GM18508 (cell line): ENCODE data around the gene NAALADL2.
"Not testable (repeated sequence)": the region's sequence is repeated elsewhere in the genome, so short reads cannot be mapped to it uniquely, and the experiment has no call there.

ENCODE experiments used
- ATAC-seq: cut with Tn5 transposase; IDR thresholded peaks from one replicate; pipeline ENCODE4 v1.9.1; 2021; ENCODE audit warnings: moderate number of reproducible peaks; ENCODE audit not compliant: insufficient read depth, unreplicated experiment

NAALADL2 gene

GRCh38 chr3:175066617-175067415, 207.7 kb downstream of the NAALADL2 start:
- no peak for ATAC-seq

DNA sequence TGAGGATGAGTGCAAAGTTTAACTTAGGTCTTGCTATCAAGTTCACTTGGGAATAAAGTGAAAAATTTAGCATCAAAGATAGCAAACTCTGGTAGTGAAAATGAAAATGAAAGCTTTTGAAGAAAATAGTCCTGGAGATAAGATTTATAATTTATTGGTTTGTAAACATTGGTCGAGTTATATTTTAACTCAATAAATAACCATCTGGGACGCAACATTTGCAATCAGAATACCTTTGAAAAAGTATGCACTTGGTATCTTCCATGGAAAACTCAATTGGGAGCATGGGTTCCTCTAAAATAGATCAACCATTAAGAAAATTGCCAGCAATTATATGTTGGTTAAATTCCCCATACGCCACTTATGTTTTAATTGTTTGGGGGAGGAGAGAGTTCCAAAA, 209.5 kb downstream of the NAALADL2 start:
- no peak for ATAC-seq

- ATAC-seq = no peak
Observed at GRCh38 chr3:175070946-175071345, 211.8 kb downstream of the NAALADL2 start.

- no peak for ATAC-seq
Observed at GRCh38 chr3:175073219-175073905, 214.2 kb downstream of the NAALADL2 start.

DNA sequence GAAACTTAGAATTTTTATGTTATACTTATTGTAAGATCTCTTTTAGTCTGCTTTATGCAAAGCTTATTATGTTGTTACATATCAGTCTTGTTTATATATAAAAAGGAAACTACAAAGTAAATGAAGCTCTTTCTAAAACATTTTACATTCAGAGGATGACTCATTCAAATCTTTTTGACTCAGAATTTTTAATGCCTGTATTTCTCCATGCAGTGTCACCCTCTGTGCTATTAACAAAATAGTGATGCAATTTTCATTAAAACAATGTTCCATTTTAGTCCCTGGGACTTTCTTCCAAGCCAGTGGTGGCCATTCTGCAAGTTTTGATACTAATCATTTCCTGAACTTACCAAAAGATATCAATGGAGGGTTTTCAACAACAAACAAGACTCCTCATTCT, 216.1 kb downstream of the NAALADL2 start:
- no peak for ATAC-seq

DNA sequence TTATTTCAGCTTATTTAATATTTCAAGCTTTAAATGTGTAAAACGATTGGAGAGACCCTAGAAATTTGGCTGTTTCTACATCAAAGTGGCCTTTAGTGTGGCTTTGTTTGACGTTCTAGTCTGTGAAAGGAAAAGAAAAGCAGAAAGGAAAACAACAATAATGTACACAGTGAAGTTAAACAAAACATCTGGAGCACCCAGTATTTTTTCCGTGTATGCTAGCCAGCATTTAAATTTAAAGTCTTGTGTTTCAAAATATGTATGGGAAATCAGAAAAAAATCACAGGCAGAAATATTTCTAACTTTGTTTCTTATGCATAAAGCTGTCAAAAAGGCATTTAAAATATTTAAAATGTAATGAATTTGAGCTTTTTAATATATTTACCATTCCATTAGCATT, 218.1 kb downstream of the NAALADL2 start:
- ATAC-seq = no peak

- ATAC-seq = no peak
Observed at GRCh38 chr3:175082631-175083030, 223.5 kb downstream of the NAALADL2 start.

DNA sequence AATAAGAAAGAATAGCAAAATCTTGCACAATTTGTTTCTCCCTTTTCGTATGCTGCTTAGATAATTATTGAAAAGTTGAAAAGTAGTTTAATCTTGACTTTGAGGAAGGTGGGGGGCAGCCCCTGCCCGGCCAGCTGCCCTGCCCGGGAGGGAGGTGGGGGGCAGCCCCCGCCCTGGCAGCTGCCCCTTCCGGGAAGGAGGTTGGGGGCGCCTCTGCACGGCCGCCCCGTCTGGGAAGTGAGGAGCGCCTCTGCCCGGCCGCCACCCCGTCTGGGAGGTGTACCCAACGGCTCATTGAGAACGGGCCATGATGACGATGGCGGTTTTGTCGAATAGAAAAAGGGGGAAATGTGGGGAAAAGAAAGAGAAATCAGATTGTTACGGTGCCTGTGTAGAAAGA, 228.0 kb downstream of the NAALADL2 start:
- ATAC-seq = not testable (repeated sequence)

- no peak for ATAC-seq
Observed at GRCh38 chr3:175088766-175089380, 229.7 kb downstream of the NAALADL2 start.

DNA sequence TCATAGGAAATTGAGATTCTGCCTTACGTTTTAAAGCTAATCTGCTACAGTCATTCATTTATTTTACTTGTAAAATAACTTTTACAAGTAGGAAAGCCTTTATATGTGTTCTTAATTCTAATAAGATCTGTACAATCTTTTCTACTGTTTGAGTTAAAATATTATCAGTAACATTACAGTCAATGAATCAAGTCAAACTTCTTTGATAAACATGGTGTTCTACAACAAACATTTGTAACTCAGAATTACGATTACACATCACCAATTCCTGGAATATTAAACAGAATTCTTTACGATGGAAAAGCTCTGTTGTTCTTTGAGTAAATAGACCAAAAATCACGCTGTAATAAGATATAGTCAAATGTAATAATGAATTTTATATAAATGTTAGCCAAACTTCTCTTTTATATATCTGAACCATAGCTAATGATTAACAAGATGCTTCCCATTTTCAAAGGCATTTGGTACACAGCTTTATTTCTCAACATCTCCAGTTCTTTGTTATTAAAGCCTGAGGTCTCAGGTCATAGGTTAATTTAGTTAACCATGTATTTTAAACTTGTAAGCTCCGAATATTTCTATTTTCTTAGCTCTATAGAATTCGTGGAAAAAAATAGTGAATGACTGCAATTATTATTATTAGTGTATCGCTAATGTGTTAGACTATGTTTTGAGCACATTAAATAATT, 232.4 kb downstream of the NAALADL2 start:
- ATAC-seq = no peak

DNA sequence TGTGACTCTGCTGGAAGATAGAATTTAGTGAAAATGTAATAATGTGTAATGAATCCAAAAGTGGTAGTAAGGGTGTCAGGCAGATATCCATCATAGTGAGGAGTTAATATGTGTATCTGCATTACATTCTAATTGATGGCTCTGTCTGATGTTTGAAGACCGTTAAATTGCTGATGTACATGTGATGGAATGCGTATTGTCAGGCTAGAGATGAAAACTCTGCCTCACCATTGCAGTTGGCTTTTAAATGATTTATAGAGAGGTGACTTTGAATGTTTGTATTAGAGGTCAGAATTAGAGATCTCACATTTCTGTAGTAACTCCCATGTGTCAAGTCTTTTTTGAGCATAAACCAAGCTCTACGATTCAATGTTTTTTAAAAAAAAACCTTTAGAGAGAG, 234.6 kb downstream of the NAALADL2 start:
- no peak for ATAC-seq

DNA sequence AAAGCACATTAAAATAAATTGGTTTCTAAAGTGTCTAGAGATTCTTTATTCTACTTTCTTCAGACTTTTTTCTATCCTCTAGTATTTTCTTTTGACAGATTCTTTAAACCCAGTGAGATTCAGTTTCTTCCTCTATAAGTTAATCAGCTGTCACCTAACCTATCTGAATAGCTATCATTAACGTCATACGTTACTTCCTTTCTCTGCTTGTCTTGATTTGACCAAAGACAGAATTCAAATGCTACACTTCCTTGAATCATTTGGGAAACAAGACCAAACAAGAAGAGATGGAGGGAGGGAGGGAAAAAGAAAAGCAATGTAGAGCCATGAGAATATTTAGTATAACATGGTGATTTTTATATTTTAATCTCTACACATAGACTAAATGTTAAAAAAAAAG, 235.2 kb downstream of the NAALADL2 start:
- ATAC-seq = no peak

DNA sequence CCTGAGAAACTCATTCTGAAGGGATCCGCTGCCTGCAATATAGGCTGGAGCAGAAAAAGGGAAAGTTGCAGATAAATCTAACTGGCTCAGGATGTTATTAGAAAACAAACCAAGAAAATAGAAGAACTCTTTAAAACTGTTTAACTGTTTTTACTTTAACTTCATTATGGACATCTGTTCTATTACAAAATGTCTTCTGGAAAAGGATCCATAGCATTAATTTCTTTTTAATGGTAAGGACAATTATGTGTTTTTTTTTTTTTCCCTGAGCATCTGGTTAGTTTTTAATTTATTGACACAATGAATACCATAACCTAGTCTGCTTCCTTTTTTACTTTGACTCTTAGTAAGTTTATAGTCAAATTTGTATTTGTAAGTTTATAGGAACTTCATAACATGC, 239.5 kb downstream of the NAALADL2 start:
- ATAC-seq = no peak

- ATAC-seq = no peak
Observed at GRCh38 chr3:175102161-175102560, 243.0 kb downstream of the NAALADL2 start.

DNA sequence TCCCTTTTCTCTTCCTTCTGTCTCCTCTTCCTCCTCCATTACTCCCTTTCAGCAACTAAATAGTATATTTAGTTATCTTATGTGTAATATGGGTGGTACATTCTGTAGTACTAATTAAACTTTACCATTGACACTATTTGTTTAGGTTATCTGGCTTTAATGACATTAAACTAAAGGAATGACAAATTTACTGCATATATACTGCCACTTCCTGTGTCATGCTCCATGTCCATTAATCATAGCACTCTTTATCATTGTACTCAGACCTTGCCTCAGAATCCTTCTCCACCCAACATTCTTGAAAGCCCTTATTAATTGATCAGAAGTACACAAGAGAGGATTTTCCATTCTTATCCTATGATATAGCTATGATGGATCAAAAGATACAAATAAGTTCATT, 244.2 kb downstream of the NAALADL2 start:
- no peak for ATAC-seq

- ATAC-seq = no peak
Observed at GRCh38 chr3:175105066-175105465, 245.9 kb downstream of the NAALADL2 start.

- ATAC-seq = no peak
Observed at GRCh38 chr3:175107231-175107630, 248.1 kb downstream of the NAALADL2 start.

DNA sequence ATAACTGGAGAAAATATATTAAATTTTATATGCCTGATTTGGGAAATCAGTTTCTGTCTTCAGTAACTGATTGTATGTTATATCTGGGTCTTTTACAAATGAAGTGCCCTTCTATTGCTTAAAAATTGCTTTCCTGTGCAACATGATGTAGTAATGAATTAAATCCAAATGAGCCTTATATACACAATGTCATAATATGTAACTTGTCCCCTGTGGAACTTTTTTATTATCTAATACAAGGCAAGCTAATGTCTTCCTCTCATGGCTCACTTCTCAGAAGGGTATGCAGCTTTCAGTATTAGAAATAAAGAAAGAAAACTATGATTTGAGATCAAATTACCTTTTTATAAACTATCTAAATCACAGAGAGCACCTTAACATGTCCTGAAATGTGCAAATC, 248.9 kb downstream of the NAALADL2 start:
- ATAC-seq = no peak

DNA sequence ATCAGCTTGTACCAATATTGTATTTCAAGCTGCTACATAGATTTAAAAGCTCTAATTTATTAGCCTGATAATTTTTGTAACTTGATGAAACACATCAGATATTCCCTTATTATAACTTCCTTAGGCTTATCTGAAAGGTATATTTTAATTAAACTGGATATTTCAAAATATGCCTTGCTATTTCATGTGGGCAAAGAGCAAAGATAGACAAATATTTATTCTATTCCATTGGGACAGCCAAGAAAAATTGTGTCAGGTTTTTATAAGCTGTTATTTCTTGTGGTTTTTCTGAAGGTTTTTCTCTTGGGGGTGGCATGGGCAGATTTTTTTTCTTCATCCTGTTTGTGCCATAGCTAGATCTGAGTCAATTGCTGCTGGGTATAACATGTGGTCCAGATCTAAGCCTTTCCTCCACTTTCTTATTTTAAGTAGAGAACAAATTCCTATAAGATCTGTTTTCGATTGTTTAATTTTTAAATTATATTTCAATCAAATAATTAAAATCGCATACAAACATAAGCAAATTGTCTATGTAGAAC, 249.5 kb downstream of the NAALADL2 start:
- no peak for ATAC-seq

- no peak for ATAC-seq
Observed at GRCh38 chr3:175111036-175111435, 251.9 kb downstream of the NAALADL2 start.
